Effector memory CD8-positive, alpha-beta T cell (primary cell): ENCODE measurements around the gene GFY.
"Not testable (repeated sequence)": the region's sequence is repeated elsewhere in the genome, so short reads cannot be mapped to it uniquely, and the experiment has no call there.

Source experiments
- ATAC-seq: fragments of 150-1000 bp; cut with Tn5 transposase; replicated peaks from 2 replicates; pipeline ENCODE4 v1.10.0; 2021; ENCODE audit warnings: mild to moderate bottlenecking, moderate library complexity
- DNase-seq, 3 experiments: peaks; one replicate each; pipeline ENCODE4 v3.0.0; 2021
- H3K27ac Mint-ChIP-seq, 2 donors: one replicate each; pipeline ENCODE4 v1.8.0; 2022; ENCODE audit warnings: mild to moderate bottlenecking in 2 of 2, mixed read lengths in 2 of 2, moderate library complexity in 2 of 2
- H3K27me3 Mint-ChIP-seq, 2 donors: one replicate each; pipeline ENCODE4 v1.8.0; 2022; ENCODE audit warnings: mixed read lengths in 2 of 2
- H3K36me3 Mint-ChIP-seq: one replicate; pipeline ENCODE4 v1.8.0; 2022; ENCODE audit warnings: mild to moderate bottlenecking, moderate library complexity, mixed read lengths; ENCODE audit not compliant: insufficient read depth
- H3K4me1 Mint-ChIP-seq, 2 donors: one replicate each; pipeline ENCODE4 v1.8.0; 2022; ENCODE audit warnings: low read depth in 2 of 2, mixed read lengths in 2 of 2
- H3K4me3 Mint-ChIP-seq, 2 donors: one replicate each; pipeline ENCODE4 v1.8.0; 2022; ENCODE audit warnings: mild to moderate bottlenecking in 2 of 2, mixed read lengths in 2 of 2, moderate library complexity in 2 of 2
- H3K9me3 Mint-ChIP-seq, 2 donors: one replicate each; pipeline ENCODE4 v1.8.0; 2022; ENCODE audit warnings: mixed read lengths in 2 of 2

The GFY gene

GRCh38 chr19:49447485-49448431, 22.6 kb downstream of the GFY start:
- Mint-ChIP-seq H3K9me3 (no peaks in the 10 kb centered on the region), H3K4me3 (no peak overlapping the region), H3K27me3 (peaks cover 0 to under 1% of the 10 kb centered on the region in 2 donors), H3K4me1 (peaks cover 32 to 50% of the 10 kb centered on the region in 2 donors), H3K27ac (peak overlapping the region in 1 of 2 donors; percentile 15), H3K36me3 (peaks cover 39% of the 10 kb centered on the region)
- ATAC-seq = no peak
- no peak for DNase-seq

- Mint-ChIP-seq H3K27ac (peak overlapping the region; percentile 15 to 41), H3K4me3 (no peak overlapping the region), H3K27me3 (no peaks in the 10 kb centered on the region), H3K9me3 (peaks cover 0 to 2% of the 10 kb centered on the region in 2 donors), H3K36me3 (peaks cover 42% of the 10 kb centered on the region), H3K4me1 (peaks cover 38 to 51% of the 10 kb centered on the region in 2 donors)
- no peak for DNase-seq
- no peak for ATAC-seq
Observed at GRCh38 chr19:49448432-49448786, 23.2 kb downstream of the GFY start.

GRCh38 chr19:49450405-49450804, 25.2 kb downstream of the GFY start:
- Mint-ChIP-seq H3K9me3 (peaks cover 0 to 2% of the 10 kb centered on the region in 2 donors), H3K36me3 (peaks cover 51% of the 10 kb centered on the region), H3K4me1 (peaks cover 39 to 52% of the 10 kb centered on the region in 2 donors), H3K27me3 (no peaks in the 10 kb centered on the region), H3K4me3 (peak overlapping the region; percentile 99 to 100), H3K27ac (peak overlapping the region; percentile 92 to 98)
- DNase-seq = no peak
- ATAC-seq = no peak

GRCh38 chr19:49451430-49452181, 26.4 kb downstream of the GFY start, which contains the start of gene PIH1D1:
Gene PIH1D1, minus strand, starts transcription at chr19:49451814. Its CDS starts 240 bp downstream, at chr19:49451574.
- Mint-ChIP-seq H3K36me3 (peaks cover 43% of the 10 kb centered on the region), H3K9me3 (peaks cover 0 to 2% of the 10 kb centered on the region in 2 donors), H3K4me3 (peak within 1 kb of the TSS; percentile 99 to 100), H3K27ac (peak within 1 kb of the TSS; percentile 98), H3K27me3 (no peaks in the 10 kb centered on the region), H3K4me1 (peaks cover 41 to 55% of the 10 kb centered on the region in 2 donors)
- DNase-seq = peak; percentile 90 to 93 (median 91)
- ATAC-seq = peak; percentile 69

- DNase-seq (peak; percentile 94 to 96 (median 96)), ATAC-seq (peak; percentile 81)
- peak within 1 kb of the TSS; percentile 98 for H3K27ac Mint-ChIP-seq
- peaks cover 49 to 54% of the 10 kb centered on the region in 2 donors for H3K4me1 Mint-ChIP-seq
- peak within 1 kb of the TSS; percentile 99 to 100 for H3K4me3 Mint-ChIP-seq
- peaks cover 49% of the 10 kb centered on the region for H3K36me3 Mint-ChIP-seq
- peaks cover 0 to 2% of the 10 kb centered on the region in 2 donors for H3K9me3 Mint-ChIP-seq
- no peaks in the 10 kb centered on the region for H3K27me3 Mint-ChIP-seq
Observed at GRCh38 chr19:49453013-49453756, 28.0 kb downstream of the GFY start, which contains the start of gene ALDH16A1. Gene ALDH16A1, plus strand, starts transcription at chr19:49453225. Its CDS starts 107 bp downstream, at chr19:49453332.

- no peak for ATAC-seq
- Mint-ChIP-seq H3K4me3 (peak overlapping the region; percentile 85 to 100), H3K27ac (peak overlapping the region; percentile 98), H3K36me3 (peaks cover 43% of the 10 kb centered on the region), H3K4me1 (peaks cover 47% of the 10 kb centered on the region in 2 donors), H3K9me3 (peaks cover 0 to 2% of the 10 kb centered on the region in 2 donors), H3K27me3 (no peaks in the 10 kb centered on the region)
- DNase-seq = no peak
Observed at GRCh38 chr19:49453757-49454240, 28.6 kb downstream of the GFY start.

- Mint-ChIP-seq H3K9me3 (peaks cover 0 to 2% of the 10 kb centered on the region in 2 donors), H3K4me1 (peaks cover 35 to 39% of the 10 kb centered on the region in 2 donors), H3K27ac (peak overlapping the region; percentile 22 to 88), H3K36me3 (peaks cover 54% of the 10 kb centered on the region), H3K4me3 (peak overlapping the region in 1 of 2 donors; percentile 35), H3K27me3 (no peaks in the 10 kb centered on the region)
- DNase-seq (no peak), ATAC-seq (no peak)
Observed at GRCh38 chr19:49455773-49456172, 30.6 kb downstream of the GFY start.

GRCh38 chr19:49456326-49456725, 31.1 kb downstream of the GFY start:
- Mint-ChIP-seq H3K9me3 (peaks cover 0 to 2% of the 10 kb centered on the region in 2 donors), H3K36me3 (peaks cover 56% of the 10 kb centered on the region), H3K27me3 (no peaks in the 10 kb centered on the region), H3K27ac (peak overlapping the region; percentile 22 to 88), H3K4me3 (peak overlapping the region in 1 of 2 donors; percentile 35), H3K4me1 (peaks cover 33 to 37% of the 10 kb centered on the region in 2 donors)
- no peak for DNase-seq
- ATAC-seq = no peak

- H3K27ac Mint-ChIP-seq = peak overlapping the region in 1 of 2 donors; percentile 88
Observed at GRCh38 chr19:49458567-49458903, 33.3 kb downstream of the GFY start.

GRCh38 chr19:49459388-49459787, 34.2 kb downstream of the GFY start:
- Mint-ChIP-seq H3K36me3 (peaks cover 28% of the 10 kb centered on the region), H3K27ac (no peak overlapping the region), H3K4me3 (no peak overlapping the region), H3K27me3 (no peaks in the 10 kb centered on the region), H3K4me1 (peaks cover 9 to 14% of the 10 kb centered on the region in 2 donors), H3K9me3 (no peaks in the 10 kb centered on the region)
- DNase-seq (no peak), ATAC-seq (no peak)

More at GRCh38 chr19:49458567-49458903, 33.3 kb downstream of the GFY start:
- ATAC-seq = peak; percentile 53
- Mint-ChIP-seq H3K27me3 (no peaks in the 10 kb centered on the region), H3K4me1 (peaks cover 17 to 21% of the 10 kb centered on the region in 2 donors), H3K36me3 (peaks cover 35% of the 10 kb centered on the region), H3K9me3 (no peaks in the 10 kb centered on the region), H3K4me3 (no peak overlapping the region)
- no peak for DNase-seq

- not testable (repeated sequence) for ATAC-seq, H3K4me3 Mint-ChIP-seq, H3K27me3 Mint-ChIP-seq, DNase-seq, H3K9me3 Mint-ChIP-seq
- H3K36me3 Mint-ChIP-seq = peaks cover 22% of the 10 kb centered on the region
- H3K27ac Mint-ChIP-seq = peak overlapping the region in 1 of 2 donors; percentile 38
- H3K4me1 Mint-ChIP-seq = peaks cover 6 to 11% of the 10 kb centered on the region in 2 donors
Observed at GRCh38 chr19:49461130-49461529, 35.9 kb downstream of the GFY start.

- H3K4me1 Mint-ChIP-seq = peaks cover 5 to 11% of the 10 kb centered on the region in 2 donors
- DNase-seq = no peak
- H3K9me3 Mint-ChIP-seq = no peaks in the 10 kb centered on the region
- H3K27me3 Mint-ChIP-seq = no peaks in the 10 kb centered on the region
- H3K27ac Mint-ChIP-seq = no peak overlapping the region
- no peak for ATAC-seq
- peaks cover 26% of the 10 kb centered on the region for H3K36me3 Mint-ChIP-seq
- no peak overlapping the region for H3K4me3 Mint-ChIP-seq
Observed at GRCh38 chr19:49461656-49462055, 36.5 kb downstream of the GFY start.
